Activated CD4-positive, CD25-positive, alpha-beta regulatory T cell treated with anti-CD3 and anti-CD28 coated beads, Interleukin-2, amount 50 U/mL, for 16 hours (primary cell): ENCODE results near the gene SLC15A4.
"Not testable (repeated sequence)": the region's sequence is repeated elsewhere in the genome, so short reads cannot be mapped to it uniquely, and the experiment has no call there.

ENCODE experiments used
- DNase-seq: peaks from one replicate; pipeline ENCODE4 v3.0.0-alpha.2; 2020; ENCODE audit warnings: low read depth, low spot score

The SLC15A4 gene

GRCh38 chr12:128814411-128815261 lies 9.1 kb downstream of the SLC15A4 start:
- no peak for DNase-seq

- DNase-seq = no peak
Measured at GRCh38 chr12:128813883-128814282, 9.9 kb downstream of the SLC15A4 start.

- no peak for DNase-seq
Measured at GRCh38 chr12:128813392-128813791, 10.4 kb downstream of the SLC15A4 start.

- no peak for DNase-seq
Measured at GRCh38 chr12:128811806-128812205, 12.0 kb downstream of the SLC15A4 start.

DNA sequence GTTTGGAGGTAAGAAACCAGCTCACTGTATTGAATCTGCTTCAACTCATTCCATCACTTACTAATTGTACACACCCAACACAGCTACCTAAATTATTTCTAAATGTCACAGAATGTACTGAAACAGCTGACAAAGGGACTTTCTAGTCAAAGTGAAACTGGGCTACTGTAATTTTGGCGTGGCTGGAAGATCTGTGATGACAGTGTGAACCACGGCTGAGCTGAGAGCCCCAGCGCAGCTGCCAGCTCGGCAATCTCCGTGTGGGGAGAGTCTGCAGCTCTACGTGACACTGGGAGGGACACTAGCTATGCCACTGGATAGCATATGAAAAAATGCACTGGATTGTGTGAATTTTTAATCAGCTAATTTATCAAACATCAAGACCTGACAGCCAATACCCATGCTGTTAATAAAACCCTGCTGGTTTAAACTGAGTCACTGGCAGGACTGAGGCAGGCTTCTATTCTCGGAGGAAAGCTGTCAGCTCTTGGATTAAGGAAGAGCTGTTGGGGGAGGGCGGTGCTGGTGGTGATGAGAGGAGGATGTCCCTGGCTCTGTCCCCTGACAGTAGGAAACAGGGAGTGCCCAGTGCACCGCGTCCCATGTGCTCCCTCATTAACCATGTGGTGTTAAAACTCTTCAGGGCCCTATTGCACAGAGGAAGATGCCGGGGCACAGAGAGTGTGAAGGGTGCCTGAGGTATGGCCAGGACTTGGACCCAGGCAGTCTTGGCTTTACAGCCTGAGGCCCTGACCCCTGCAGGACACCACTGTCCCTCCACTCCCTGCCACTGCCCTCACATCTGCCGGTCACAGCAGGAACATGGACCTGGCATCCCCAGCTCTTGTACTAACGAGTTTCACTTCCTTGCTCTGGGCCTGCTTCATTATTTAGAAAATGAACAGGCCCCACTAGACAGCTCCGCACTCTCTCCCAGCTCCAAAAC lies 13.3 kb downstream of the SLC15A4 start:
- DNase-seq = no peak

- no peak for DNase-seq
Measured at GRCh38 chr12:128808651-128809050, 15.1 kb downstream of the SLC15A4 start.

GRCh38 chr12:128807161-128807724 lies 16.5 kb downstream of the SLC15A4 start:
- no peak for DNase-seq

- DNase-seq = no peak
Measured at GRCh38 chr12:128806573-128806972, 17.2 kb downstream of the SLC15A4 start.

- DNase-seq = not testable (repeated sequence)
Measured at GRCh38 chr12:128805406-128805805, 18.4 kb downstream of the SLC15A4 start.

GRCh38 chr12:128804762-128805161 lies 19.0 kb downstream of the SLC15A4 start:
- DNase-seq = no peak

- no peak for DNase-seq
Measured at GRCh38 chr12:128803788-128804187, 20.0 kb downstream of the SLC15A4 start.

DNA sequence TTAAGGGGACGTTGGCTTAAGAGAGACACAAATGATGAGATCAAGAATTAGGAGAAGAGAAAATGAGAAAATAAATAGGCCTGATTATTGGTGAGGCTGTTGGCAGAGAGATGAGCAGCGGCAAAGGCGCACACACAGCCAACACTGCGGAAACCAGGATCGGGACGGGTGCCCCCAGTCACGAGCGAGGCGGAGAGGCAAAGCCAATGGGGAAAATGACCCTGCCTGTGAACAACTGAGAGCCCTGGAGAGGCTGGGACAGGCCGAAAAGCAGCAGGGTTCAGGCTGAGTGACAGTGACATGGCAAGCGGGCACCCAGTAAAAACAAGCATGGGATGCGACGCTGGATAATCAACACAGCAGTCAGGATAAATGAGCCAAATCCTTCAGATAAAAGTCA lies 21.0 kb downstream of the SLC15A4 start:
- no peak for DNase-seq

GRCh38 chr12:128801879-128802391 lies 21.8 kb downstream of the SLC15A4 start:
- no peak for DNase-seq

DNA sequence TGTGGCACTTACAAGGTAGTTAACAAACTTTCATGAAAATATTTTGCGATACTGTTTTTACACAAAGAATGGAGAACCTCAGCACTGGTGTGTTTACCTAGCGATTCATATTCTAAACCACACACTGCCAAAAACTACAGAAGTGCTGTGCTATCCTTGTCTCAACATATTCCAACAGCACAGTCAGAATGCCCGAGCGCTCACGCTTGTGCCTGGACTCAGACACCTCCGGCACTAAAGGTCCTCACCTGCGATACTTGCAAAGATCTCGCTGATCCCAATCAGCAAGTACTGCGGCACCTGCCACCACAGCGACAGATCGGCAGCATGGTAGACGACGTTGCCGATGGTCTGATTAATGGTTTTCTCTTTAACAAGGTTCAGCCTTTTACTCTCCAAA lies 23.2 kb downstream of the SLC15A4 start:
- DNase-seq = no peak

- no peak for DNase-seq
Measured at GRCh38 chr12:128798571-128799341, 25.0 kb downstream of the SLC15A4 start.

- DNase-seq = no peak
Measured at GRCh38 chr12:128797119-128798118, 26.3 kb downstream of the SLC15A4 start.

DNA sequence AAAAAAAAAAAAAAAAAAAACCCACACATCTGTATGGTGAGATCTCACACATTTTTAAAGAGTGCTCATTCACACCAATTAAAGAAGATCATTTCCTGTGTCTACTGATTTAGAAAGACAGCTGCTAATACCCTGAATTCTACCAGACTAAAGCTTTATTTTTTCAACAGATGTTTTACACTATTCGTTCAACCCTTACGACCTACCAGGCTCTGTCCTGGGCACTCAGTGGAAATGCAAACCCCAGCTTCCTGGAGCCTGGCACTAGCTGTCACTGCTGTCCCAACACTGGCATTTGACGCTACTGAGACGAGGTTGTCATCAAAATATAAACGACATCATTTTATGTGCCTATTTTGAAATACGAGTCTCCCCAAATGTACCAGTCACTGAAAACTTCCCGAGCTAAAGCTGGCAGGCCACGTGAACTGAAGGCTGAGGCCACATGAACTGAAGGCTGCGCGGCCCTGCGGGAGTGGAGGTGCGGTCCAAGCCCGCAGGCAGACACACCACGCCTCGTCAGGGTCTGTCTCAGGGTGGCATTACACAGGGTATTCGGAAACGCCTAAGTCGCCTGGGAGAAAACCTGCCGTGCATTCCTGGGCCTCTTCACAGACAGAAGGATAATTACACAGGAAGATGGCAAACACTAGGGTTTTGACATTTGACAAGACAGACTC lies 27.2 kb downstream of the SLC15A4 start:
- no peak for DNase-seq

DNA sequence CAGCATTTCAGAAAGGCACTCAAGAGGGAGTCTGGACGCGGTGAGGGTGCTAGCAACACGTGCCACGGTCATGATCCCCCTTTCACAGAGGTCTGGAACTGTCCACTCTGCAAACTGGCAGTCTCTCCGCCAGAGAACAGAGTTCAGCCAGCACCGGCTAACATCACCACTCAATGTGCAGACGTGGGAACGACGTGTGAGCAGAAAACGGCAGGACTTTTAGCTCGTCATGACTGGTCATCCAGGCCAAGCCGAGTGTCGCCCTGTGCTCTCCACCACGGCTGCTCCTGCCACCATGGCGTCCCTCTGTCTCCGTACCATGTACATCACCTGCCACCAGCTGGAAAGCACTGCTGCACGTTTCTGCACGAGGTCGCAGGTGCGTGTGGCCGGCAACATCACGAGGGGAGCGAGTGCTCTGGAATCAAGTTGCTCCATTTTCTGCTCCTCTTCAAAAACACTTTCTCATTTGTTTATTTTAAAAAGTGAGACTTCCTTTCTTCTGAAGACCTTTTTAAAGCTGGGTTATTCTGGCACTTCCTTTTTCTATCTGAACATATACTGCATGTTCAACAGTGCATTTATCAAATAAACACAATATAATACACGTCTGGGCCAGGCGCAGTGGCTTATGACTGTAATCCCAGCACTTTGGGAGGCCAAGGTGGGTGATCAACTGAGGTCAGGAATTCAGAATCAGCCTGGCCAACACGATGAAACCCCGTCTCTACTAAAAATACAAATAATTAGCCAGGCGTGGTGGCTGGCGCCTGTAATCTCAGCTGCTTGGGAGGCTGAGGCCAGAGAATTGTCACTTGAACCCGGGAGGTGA lies 28.0 kb downstream of the SLC15A4 start:
- DNase-seq = no peak
